ENCODE measurements around the gene RIC1. TPM values are rescaled to one million over a fixed set of nuclear protein-coding genes. Genes with fewer than 3 reads are reported as not detected.

RIC1 gene
- polyA plus RNA-seq, 1 donor from 2014 or later = 2.2 TPM

Other genes starting within 250 kb of the RIC1 start
- 26.6 TPM for gene PLGRKT, start 191.2 kb upstream of the RIC1 start, polyA plus RNA-seq (ENCODE audit: insufficient read depth, low read depth, low replicate concordance)
- 0.27 TPM for gene CD274, start 178.6 kb upstream of the RIC1 start, polyA plus RNA-seq (ENCODE audit: insufficient read depth, low read depth, low replicate concordance)
- gene PDCD1LG2, start 118.6 kb upstream of the RIC1 start, polyA plus RNA-seq (ENCODE audit: insufficient read depth, low read depth, low replicate concordance) = 0.31 TPM
- 21.0 TPM for gene ERMP1, start 204.0 kb downstream of the RIC1 start, polyA plus RNA-seq (ENCODE audit: insufficient read depth, low read depth, low replicate concordance)

Data from brain (organoid and tissue), 1 donor.